VCaP (cell line): ENCODE measurements around the gene WFDC1.

Source experiments
- H3K27ac ChIP-seq: fragments of 450-650 bp; 2 replicates; pipeline ENCODE4 v1.5.1; 2017
- CTCF ChIP-seq: fragments of 450-650 bp; conservative IDR thresholded peaks from 2 replicates; pipeline ENCODE4 v1.5.1; 2017; ENCODE audit warnings: mild to moderate bottlenecking, moderate library complexity

Gene WFDC1

GRCh38 chr16:84371553-84371865 lies 76.8 kb downstream of the WFDC1 start:
- peak overlapping the region; percentile 79 for H3K27ac ChIP-seq
- TF ChIP-seq CTCF = no peak

- H3K27ac ChIP-seq = no peak overlapping the region
- TF ChIP-seq CTCF = no peak
Measured at GRCh38 chr16:84373907-84374489, 79.3 kb downstream of the WFDC1 start.

- TF ChIP-seq CTCF = no peak
- H3K27ac ChIP-seq = no peak overlapping the region
Measured at GRCh38 chr16:84378099-84378498, 83.4 kb downstream of the WFDC1 start.

- H3K27ac ChIP-seq = no peak overlapping the region; the same call in 1 of the 2 replicates
- no peak for TF ChIP-seq CTCF
Measured at GRCh38 chr16:84378567-84378966, 83.9 kb downstream of the WFDC1 start.

- peak overlapping the region; percentile 22; the same call in 1 of the 2 replicates for H3K27ac ChIP-seq
- no peak for TF ChIP-seq CTCF
Measured at GRCh38 chr16:84379008-84379708, 84.5 kb downstream of the WFDC1 start.
